Sigmoid colon (tissue), 3 donors: ENCODE data around the gene AMD1.

Experiments used
- POLR2A ChIP-seq, 2 donors: fragments of 450-650 bp; IDR thresholded peaks; one replicate each; pipeline ENCODE4 v1.6.1; 2016; ENCODE audit warnings: antibody characterized with exemption in 2 of 2, mild to moderate bottlenecking in 2 of 2, moderate library complexity in 2 of 2
- TF ChIP-seq, protein P1 (sequence below), 4 experiments: fragments of 450-650 bp in 3 of 4; fragments of 200-600 bp in 1 of 4; IDR thresholded peaks; one replicate each; pipeline ENCODE4 v1.5.1; 2016 to 2019; ENCODE audit warnings: antibody characterized with exemption in 4 of 4, mild to moderate bottlenecking in 3 of 4, moderate library complexity in 2 of 4

DNA sequence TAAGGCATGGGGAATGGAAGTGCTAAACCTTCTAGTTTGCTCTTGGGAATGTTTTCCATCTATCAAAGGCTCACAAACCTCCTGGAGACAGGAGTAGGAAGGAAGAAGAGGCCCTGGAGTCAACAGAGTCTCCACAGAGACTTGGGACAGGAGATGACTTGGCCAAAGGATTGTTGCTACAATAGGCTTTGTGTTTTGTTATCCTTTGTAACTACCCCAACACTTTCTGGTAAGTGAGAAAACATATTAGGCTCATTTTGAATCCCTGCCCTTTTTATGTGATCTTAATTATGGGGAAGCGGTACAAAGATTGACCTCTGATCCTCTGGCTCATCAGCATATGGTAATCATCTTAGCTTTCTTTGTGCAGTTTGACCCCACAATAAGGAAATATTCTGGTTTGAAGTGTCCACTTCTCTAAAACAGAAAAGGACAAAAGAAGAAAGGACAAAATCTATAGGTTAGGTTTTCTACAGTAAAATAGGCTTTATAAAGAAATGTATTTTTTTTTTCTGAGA, 59.9 kb downstream of the AMD1 start:
- no peak for TF ChIP-seq POLR2A (IDR thresholded peaks at IDR 0.05)
- TF ChIP-seq, protein P1, sequence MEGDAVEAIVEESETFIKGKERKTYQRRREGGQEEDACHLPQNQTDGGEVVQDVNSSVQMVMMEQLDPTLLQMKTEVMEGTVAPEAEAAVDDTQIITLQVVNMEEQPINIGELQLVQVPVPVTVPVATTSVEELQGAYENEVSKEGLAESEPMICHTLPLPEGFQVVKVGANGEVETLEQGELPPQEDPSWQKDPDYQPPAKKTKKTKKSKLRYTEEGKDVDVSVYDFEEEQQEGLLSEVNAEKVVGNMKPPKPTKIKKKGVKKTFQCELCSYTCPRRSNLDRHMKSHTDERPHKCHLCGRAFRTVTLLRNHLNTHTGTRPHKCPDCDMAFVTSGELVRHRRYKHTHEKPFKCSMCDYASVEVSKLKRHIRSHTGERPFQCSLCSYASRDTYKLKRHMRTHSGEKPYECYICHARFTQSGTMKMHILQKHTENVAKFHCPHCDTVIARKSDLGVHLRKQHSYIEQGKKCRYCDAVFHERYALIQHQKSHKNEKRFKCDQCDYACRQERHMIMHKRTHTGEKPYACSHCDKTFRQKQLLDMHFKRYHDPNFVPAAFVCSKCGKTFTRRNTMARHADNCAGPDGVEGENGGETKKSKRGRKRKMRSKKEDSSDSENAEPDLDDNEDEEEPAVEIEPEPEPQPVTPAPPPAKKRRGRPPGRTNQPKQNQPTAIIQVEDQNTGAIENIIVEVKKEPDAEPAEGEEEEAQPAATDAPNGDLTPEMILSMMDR (IDR thresholded peaks at IDR 0.05) = no peak
